GM19372 (cell line): ENCODE data around the gene HOXA1.

Experiments
- ATAC-seq: cut with Tn5 transposase; IDR thresholded peaks from one replicate; pipeline ENCODE4 v1.9.1; 2021; ENCODE audit warnings: mild to moderate bottlenecking, low read depth, moderate library complexity; ENCODE audit not compliant: unreplicated experiment

Gene HOXA1

GRCh38 chr7:27117887-27118491, 22.2 kb upstream of the HOXA1 start:
- ATAC-seq = no peak

DNA sequence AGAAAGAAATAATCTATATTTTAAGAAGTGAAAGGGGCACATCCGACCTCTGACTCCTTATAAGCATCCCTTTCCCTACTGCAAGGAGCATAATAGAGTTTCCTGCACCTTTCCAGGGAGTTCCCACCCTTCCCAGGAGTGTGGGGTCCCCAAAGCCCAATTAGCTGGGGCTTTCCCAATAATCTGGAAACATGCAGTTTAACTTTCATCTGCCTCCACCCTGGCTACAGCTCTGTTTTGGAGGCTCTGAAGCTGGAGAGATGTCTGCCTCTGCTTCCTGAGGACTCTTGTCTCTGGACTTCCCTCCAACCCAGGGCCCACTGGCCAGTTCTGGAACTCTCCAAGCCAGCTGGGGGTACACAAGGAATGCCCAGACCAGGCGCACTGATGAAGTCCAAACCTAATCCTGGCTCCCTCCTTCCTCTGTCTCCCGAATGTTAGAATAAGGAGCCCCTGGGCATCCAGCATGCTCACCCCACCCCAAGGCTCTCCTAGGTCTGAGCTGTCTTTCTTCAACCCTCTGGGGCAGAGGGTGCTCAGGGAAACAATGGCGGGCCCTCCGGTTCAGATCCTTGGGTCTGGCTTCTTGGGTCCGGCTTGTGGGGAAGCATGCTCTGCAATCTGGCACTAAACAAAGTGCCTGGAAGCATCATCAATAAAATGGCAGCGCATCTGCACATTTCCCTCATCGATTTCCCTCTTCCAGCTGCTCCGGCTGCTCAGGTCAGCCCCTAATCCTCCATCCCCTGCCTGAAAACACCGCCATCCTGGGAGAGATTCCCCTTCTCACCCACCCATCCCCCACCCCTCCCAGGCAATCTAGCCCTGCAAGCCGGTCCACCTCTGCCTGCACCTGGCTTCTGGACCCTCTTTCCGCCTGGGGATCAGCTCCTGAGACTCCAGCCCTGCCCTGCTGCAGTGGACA, 21.4 kb upstream of the HOXA1 start:
- ATAC-seq = no peak

- no peak for ATAC-seq
Measured at GRCh38 chr7:27116031-27116961, 20.5 kb upstream of the HOXA1 start.

- no peak for ATAC-seq
Measured at GRCh38 chr7:27115221-27116026, 19.6 kb upstream of the HOXA1 start.

- no peak for ATAC-seq
Measured at GRCh38 chr7:27114881-27115220, 19.1 kb upstream of the HOXA1 start.

GRCh38 chr7:27113991-27114769, 18.4 kb upstream of the HOXA1 start:
- ATAC-seq = no peak

GRCh38 chr7:27112955-27113949, 17.5 kb upstream of the HOXA1 start:
- ATAC-seq = no peak

DNA sequence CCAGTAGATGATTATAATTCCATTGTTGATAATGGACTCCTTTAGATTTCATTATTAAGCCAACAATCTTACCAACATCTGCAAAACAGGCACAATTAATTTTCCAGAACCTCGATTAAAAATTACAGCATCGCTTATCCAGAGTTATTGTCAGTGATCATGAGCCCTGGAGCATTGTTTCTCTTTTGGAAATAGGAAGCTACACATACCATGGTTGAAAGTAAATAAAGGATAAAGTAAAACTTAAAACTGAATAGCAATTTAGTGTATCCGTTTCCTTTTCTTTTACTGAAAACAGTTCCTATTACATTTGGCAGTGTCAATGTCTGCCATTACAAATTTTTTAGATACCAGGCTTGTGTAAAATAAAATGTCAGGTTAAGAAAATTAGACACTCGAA, 16.6 kb upstream of the HOXA1 start:
- ATAC-seq = no peak

DNA sequence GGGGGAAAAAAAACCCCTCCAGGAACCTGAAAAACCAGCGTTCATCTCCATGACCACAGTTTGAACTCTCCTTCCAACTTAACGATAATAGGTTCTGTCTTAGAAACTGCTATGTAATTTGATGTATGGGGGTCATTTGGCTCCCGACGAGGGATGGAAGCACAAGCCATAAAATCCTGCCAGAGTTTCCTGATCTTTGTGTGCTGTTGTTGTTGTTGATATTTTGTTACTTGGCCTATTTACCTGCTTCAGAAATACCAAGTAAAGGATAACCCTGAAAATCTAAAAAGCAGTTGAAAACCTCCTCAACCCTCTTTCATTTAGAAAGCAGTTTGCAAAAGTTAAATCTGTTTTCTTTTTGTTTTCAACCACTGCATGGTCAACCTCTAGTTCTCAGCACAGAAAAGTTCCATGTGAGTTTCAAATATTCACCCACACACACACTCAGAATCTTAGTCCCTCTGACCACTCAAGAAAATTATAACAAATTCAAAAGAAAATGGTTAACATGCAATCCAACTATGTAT, 16.0 kb upstream of the HOXA1 start:
- no peak for ATAC-seq

DNA sequence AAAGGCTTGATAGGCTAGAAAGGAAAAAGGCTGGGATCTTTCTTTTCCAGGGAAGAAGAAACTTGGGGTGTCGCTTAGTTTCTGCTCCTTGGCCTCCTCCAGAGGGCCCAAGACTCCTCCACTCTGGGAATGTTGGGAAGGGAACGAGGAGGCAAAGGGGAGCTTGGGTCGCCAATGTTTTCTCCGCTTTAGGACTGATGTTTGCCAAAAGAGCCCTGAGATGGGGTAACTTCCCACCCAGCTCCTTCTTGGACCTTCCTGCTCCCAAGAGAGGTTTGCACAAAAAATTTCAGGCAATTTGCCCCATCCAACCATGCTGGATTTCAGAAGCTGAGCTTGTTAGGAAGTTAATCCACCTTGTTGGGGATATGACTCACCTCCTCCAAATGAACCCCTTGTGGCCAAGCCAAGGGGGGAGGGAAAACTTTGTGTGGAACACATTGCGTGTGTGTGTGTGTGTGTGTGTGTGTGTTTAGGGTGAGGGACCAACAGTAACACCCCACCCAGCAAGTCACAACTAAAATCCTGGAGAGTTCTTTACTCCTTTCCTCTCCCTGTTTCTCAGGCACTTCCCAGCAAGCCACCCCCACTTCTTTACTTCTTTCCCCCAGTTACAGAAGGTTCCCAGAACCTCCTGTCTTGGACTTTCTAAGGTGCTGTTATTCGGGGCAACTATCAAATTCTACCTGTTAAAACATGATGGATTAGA, 15.4 kb upstream of the HOXA1 start:
- ATAC-seq = no peak

GRCh38 chr7:27110186-27111031, 14.6 kb upstream of the HOXA1 start:
- ATAC-seq = no peak

- ATAC-seq = no peak
Measured at GRCh38 chr7:27109466-27110185, 13.8 kb upstream of the HOXA1 start.

DNA sequence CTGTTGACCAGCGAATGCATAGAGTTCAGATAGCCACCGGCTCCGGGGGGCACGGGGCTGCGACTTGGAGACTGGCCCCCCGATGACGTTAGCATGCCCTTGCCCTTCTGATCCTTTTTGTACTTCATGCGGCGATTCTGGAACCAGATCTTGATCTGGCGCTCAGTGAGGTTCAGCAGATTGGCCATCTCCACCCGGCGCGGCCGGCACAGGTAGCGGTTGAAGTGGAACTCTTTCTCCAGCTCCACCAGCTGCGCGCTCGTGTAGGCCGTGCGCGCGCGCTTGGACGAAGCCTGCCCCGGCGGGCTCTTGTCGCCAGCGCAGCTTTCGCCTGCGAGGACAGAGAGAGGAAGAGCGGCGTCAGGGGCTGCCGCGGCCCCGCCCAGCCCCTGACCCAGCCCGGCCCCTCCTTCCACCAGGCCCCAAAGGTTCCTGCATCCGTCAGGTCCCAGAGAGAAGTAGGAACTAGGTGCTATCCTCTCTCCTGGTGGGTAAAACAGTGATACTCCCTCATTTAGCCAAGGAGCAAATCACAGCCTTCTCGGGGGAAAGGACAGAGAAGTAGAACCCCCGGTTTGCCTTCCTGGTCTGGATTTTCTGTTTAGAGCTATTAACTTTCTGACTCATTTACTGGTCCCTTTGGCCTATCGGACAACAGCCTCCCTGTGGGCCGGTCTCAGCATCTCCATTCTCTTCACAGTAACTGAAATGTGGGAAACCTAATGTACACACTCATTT, 12.8 kb upstream of the HOXA1 start:
- ATAC-seq = no peak

- ATAC-seq = no peak
Measured at GRCh38 chr7:27107391-27108381, 11.9 kb upstream of the HOXA1 start.
